Kidney (tissue), 14 donors: ENCODE results near the gene ASTN2. TPM values are rescaled to one million over a fixed set of nuclear protein-coding genes. Genes with fewer than 3 reads are reported as not detected.

Experiments
- DNase-seq, 5 donors: peaks; one replicate each; pipeline ENCODE4 v3.0.0-alpha.2; 2013 to 2020
- FAIRE-seq: peaks from 2 replicates; lab custom pipeline; 2012; peaks lifted over from hg19 to GRCh38; lab: Jason Lieb, UNC
- H3K27ac ChIP-seq, 2 donors: one replicate each; pipeline ENCODE4 v1.7.0; 2013; ENCODE audit warnings: low read depth in 2 of 2, low read length in 2 of 2, inconsistent platforms in 1 of 2
- H3K27me3 ChIP-seq: one replicate; pipeline ENCODE4 v1.7.1; 2013; ENCODE audit warnings: low read length, inconsistent platforms; ENCODE audit not compliant: control insufficient read depth, insufficient read depth
- H3K36me3 ChIP-seq, 3 donors: one replicate each; pipeline versions ENCODE4 v1.7.0 to v1.7.1; 2013; ENCODE audit warnings: low read length in 3 of 3, control low read depth in 1 of 3, inconsistent platforms in 1 of 3; ENCODE audit not compliant: insufficient read depth in 3 of 3, control insufficient read depth in 2 of 3
- H3K4me1 ChIP-seq, 3 donors: one replicate each; pipeline versions ENCODE4 v1.7.0 to v1.7.1; 2013; ENCODE audit warnings: low read length in 3 of 3, inconsistent platforms in 1 of 3, low read depth in 1 of 3; ENCODE audit not compliant: control insufficient read depth in 2 of 3, insufficient read depth in 2 of 3
- H3K4me3 ChIP-seq, 3 donors: one replicate each; pipeline versions ENCODE4 v1.7.0 to v1.8.1; 2013; ENCODE audit warnings: low read length in 3 of 3, control low read depth in 1 of 3, inconsistent platforms in 1 of 3
- H3K9ac ChIP-seq, 3 donors: one replicate each; pipeline versions ENCODE4 v1.7.0 to v1.7.1; 2013; ENCODE audit warnings: low read length in 3 of 3, control low read depth in 1 of 3, inconsistent platforms in 1 of 3
- H3K9me3 ChIP-seq, 3 donors: one replicate each; pipeline versions ENCODE4 v1.7.0 to v1.7.1; 2013; ENCODE audit warnings: low read length in 3 of 3, control low read depth in 1 of 3, inconsistent platforms in 1 of 3; ENCODE audit not compliant: control insufficient read depth in 2 of 3, insufficient read depth in 1 of 3
- intact Hi-C: fragments of 100-400 bp; cut with DNase I; formaldehyde crosslinking; loops from one replicate; pipeline ENCODE4 v1.11.1; 2022
- polyA plus RNA-seq: library from polyadenylated mRNA; stranded (reverse); fragments of 350-450 nt; fragmentation: Illumina TruSeq; extraction: RNeasy Lipid Tissue Mini Kit (QIAGEN cat#74804); gene quantifications from one replicate; pipeline ENCODE4 v1.2.3, GENCODE V29; 2014; ENCODE audit warnings: low read depth, low replicate concordance; ENCODE audit not compliant: insufficient read depth
- total RNA-seq: library from RNA; stranded (reverse); fragmentation: NEBNext Ultra II Directional; extraction: Animal tissue kit (Norgen Biotek cat#: 25700); gene quantifications from one replicate; pipeline ENCODE4 v1.2.1, GENCODE V29; 2021
- TF ChIP-seq, protein P1 (sequence below): IDR thresholded peaks from 3 replicates; pipeline ENCODE4 v1.5.1; 2012; ENCODE audit warnings: mild to moderate bottlenecking, moderate library complexity, borderline replicate concordance; ENCODE audit not compliant: insufficient read depth; ENCODE audit errors: extremely low read depth
- donor health status: control.
- donor health status: control.
- donor health status: control.
- donor health status: control.
- donor health status: control.
- donor health status: DM: yes; HTN: yes; CAD: no.
- donor health status: Normal renal cell carcinoma (clear cell type).

Gene ASTN2
- total and polyA plus RNA-seq, 2 donors from 2014 or later = 7.6 to 11.5 TPM

- Histone ChIP-seq H3K27ac (no peak overlapping the region), H3K36me3 (no peaks in the 10 kb centered on the region), H3K9ac (no peak overlapping the region), H3K4me3 (no peak overlapping the region), H3K27me3 (no peaks in the 10 kb centered on the region), H3K4me1 (no peaks in the 10 kb centered on the region), H3K9me3 (no peaks in the 10 kb centered on the region)
- FAIRE-seq = no peak
- TF ChIP-seq, protein P1, sequence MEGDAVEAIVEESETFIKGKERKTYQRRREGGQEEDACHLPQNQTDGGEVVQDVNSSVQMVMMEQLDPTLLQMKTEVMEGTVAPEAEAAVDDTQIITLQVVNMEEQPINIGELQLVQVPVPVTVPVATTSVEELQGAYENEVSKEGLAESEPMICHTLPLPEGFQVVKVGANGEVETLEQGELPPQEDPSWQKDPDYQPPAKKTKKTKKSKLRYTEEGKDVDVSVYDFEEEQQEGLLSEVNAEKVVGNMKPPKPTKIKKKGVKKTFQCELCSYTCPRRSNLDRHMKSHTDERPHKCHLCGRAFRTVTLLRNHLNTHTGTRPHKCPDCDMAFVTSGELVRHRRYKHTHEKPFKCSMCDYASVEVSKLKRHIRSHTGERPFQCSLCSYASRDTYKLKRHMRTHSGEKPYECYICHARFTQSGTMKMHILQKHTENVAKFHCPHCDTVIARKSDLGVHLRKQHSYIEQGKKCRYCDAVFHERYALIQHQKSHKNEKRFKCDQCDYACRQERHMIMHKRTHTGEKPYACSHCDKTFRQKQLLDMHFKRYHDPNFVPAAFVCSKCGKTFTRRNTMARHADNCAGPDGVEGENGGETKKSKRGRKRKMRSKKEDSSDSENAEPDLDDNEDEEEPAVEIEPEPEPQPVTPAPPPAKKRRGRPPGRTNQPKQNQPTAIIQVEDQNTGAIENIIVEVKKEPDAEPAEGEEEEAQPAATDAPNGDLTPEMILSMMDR = no peak
- intact Hi-C loops = no loop called here
- DNase-seq = no peak
Measured at GRCh38 chr9:117392992-117393391, 21.9 kb downstream of the ASTN2 start.

DNA sequence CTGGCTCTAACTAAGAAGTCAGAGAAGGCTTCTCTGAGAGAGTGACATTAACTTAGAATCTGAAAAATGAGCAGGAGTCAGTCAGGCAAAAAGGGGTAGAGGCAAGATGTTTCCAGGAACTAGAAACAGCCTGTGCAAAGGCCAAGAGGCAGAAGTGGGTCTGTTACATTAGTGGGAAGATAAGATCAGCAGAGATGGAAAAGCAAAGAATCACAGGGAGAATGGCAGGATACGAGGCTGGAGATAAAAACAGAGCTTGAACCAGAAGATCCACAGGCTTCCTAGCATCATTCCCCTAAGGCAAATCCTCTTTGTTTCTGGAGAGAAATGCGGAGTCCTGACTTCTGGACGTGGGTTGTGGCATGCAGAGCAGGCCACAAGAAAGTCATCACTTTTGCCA lies 27.4 kb downstream of the ASTN2 start:
- Histone ChIP-seq H3K4me3 (no peak overlapping the region), H3K9me3 (no peaks in the 10 kb centered on the region), H3K4me1 (no peaks in the 10 kb centered on the region), H3K27ac (no peak overlapping the region), H3K36me3 (no peaks in the 10 kb centered on the region), H3K9ac (no peak overlapping the region), H3K27me3 (no peaks in the 10 kb centered on the region)
- TF ChIP-seq, protein P1 = no peak
- FAIRE-seq (no peak), DNase-seq (no peak)
- intact Hi-C loops = no loop called here

DNA sequence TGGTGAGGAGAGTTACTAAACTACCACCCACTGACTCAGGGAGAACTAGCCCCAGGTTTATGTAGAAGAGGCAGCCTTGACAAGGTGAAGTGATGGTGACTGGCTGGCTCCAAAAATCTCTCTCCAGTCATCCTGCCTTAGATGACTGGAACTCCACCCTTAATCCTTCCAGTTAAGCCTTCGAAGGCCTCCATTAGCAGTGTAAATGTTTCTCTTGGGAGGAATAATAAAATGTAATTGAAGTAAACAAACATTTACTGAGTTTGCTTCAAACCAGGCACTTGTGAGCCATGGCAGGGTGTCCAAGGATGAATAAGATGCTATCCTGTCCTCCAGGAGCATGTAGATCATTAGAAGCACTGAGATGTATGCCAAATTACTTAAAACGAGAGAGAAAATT lies 35.5 kb downstream of the ASTN2 start:
- intact Hi-C loops = no loop called here
- Histone ChIP-seq H3K9me3 (no peaks in the 10 kb centered on the region), H3K4me3 (no peak overlapping the region), H3K4me1 (no peaks in the 10 kb centered on the region), H3K27me3 (no peaks in the 10 kb centered on the region), H3K27ac (no peak overlapping the region), H3K9ac (no peak overlapping the region), H3K36me3 (no peaks in the 10 kb centered on the region)
- TF ChIP-seq, protein P1 = no peak
- DNase-seq = no peak
- FAIRE-seq = no peak

GRCh38 chr9:117377046-117377445 lies 37.8 kb downstream of the ASTN2 start:
- Histone ChIP-seq H3K4me3 (no peak overlapping the region), H3K4me1 (no peaks in the 10 kb centered on the region), H3K36me3 (no peaks in the 10 kb centered on the region), H3K9me3 (no peaks in the 10 kb centered on the region), H3K9ac (no peak overlapping the region), H3K27ac (no peak overlapping the region), H3K27me3 (no peaks in the 10 kb centered on the region)
- TF ChIP-seq, protein P1 = no peak
- intact Hi-C loops = no loop called here
- DNase-seq = peak in 2 of 5 donors; percentile 13 to 15
- no peak for FAIRE-seq
